Psoas muscle (tissue), 8 donors: ENCODE data around the gene B4GALNT2. TPM values are rescaled to one million over a fixed set of nuclear protein-coding genes. Genes with fewer than 3 reads are reported as not detected.

Experiments used
- ATAC-seq, 4 donors: fragments of 200-7000 bp; cut with Tn5 transposase; one replicate each; pipeline ENCODE4 v1.9.1; 2020; ENCODE audit warnings: moderate library complexity in 3 of 4, mild to moderate bottlenecking in 2 of 4
- DNase-seq, 2 donors: peaks; one replicate each; pipeline ENCODE4 v3.0.0-alpha.2; 2020
- H3K27ac ChIP-seq: fragments of 200-600 bp; one replicate; pipeline ENCODE4 v1.8.0; 2022
- H3K27me3 ChIP-seq, 3 donors: fragments of 200-600 bp in 1 of 3; one replicate each; pipeline versions ENCODE4 v1.6.1 to v1.8.0; 2013 to 2022; ENCODE audit warnings: low read length in 2 of 3, mild to moderate bottlenecking in 2 of 3, moderate library complexity in 1 of 3; ENCODE audit not compliant: insufficient read depth in 3 of 3
- H3K36me3 ChIP-seq, 2 donors: fragments of 200-600 bp in 1 of 2; one replicate each; pipeline versions ENCODE4 v1.6.1 to v1.8.0; 2013 to 2022; ENCODE audit warnings: low read depth in 1 of 2, mild to moderate bottlenecking in 1 of 2, moderate library complexity in 1 of 2; ENCODE audit not compliant: insufficient read depth in 1 of 2
- H3K4me1 ChIP-seq: fragments of 200-600 bp; one replicate; pipeline ENCODE4 v1.8.0; 2022
- H3K4me3 ChIP-seq: fragments of 200-600 bp; one replicate; pipeline ENCODE4 v1.8.0; 2022; ENCODE audit warnings: mild to moderate bottlenecking
- H3K9me3 ChIP-seq: fragments of 200-600 bp; one replicate; pipeline ENCODE4 v1.8.0; 2022
- WGBS, 3 donors: extraction: QIAGEN DNeasy Blood & Tissue Kit; methylation state at CpG; one replicate each; pipeline versions ENCODE4 v1.1.6 to v1.1.7; 2013; 5-methylcytosine and 5-hydroxymethylcytosine counted together
- intact Hi-C, 2 donors: fragments of 100-400 bp; cut with DNase I; formaldehyde crosslinking; loops; one replicate each; pipeline versions ENCODE4 v1.11.0 to v1.14.2; 2022
- polyA plus RNA-seq, 3 donors: library from polyadenylated mRNA; stranded (reverse); fragments of 200-250 nt; gene quantifications; one replicate each; pipeline ENCODE4 v1.2.3, GENCODE V29; 2013
- total RNA-seq, 4 donors: library from RNA; stranded (reverse); fragmentation: NEBNext Ultra II Directional in 2 of 4; extraction: Animal tissue kit (Norgen Biotek cat#: 25700) in 2 of 4; gene quantifications; one replicate each; pipeline versions ENCODE4 v1.2.1 to v1.2.4, GENCODE V29; 2021 to 2023
- TF ChIP-seq, protein P1 (sequence below): fragments of 200-600 bp; IDR thresholded peaks from one replicate; pipeline ENCODE4 v1.8.0; 2022; ENCODE audit warnings: antibody characterized with exemption
- donor health status: healthy with polysubstance abuse.
- donor health status: DM: no; HTN: no; CAD: no; lungs with moderate emphysema.
- donor health status: Bipolar disorder and iron deficiency.
- donor health status: healthy.
- donor health status: DM: yes; HTN: yes; CAD: no.
- donor health status: DM: no; HTN: no; CAD: no.
- donor health status: DM: no; HTN: no; CAD: no.
- donor health status: DM: yes; HTN: yes; CAD: no.

Gene B4GALNT2
- total and polyA plus RNA-seq, 7 donors = under 0.01 to 0.04 TPM; not detected in 5

DNA sequence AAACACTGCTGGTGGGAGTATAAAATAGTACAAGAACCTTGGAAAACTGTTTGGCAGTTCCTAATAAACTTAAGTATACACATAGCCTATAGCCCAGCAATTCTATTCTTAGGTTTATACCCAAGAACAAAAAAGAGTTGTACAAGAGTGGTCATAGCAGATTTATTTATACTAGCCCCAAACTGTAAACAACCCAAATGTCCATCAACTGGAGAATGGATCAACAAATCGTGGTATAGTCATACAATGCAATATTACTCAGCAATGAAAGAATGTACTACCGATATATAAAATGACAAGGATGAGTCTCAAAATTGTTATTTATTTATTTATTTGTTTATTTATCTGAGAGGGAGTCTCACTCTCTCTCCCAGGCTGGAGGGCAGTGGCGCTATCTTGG is 54.7 kb downstream of the B4GALNT2 start:
- no peak for ATAC-seq
- Histone ChIP-seq H3K27ac (no peak overlapping the region), H3K4me1 (no peaks in the 10 kb centered on the region), H3K27me3 (no peaks in the 10 kb centered on the region), H3K36me3 (no peaks in the 10 kb centered on the region), H3K9me3 (no peaks in the 10 kb centered on the region), H3K4me3 (no peak overlapping the region)
- intact Hi-C loops = no loop called here
- WGBS, 3 donors = 94 to 97% (median 96%) methylated on average over 3 of the region's 3 CpGs
- no peak for DNase-seq
- TF ChIP-seq, protein P1, sequence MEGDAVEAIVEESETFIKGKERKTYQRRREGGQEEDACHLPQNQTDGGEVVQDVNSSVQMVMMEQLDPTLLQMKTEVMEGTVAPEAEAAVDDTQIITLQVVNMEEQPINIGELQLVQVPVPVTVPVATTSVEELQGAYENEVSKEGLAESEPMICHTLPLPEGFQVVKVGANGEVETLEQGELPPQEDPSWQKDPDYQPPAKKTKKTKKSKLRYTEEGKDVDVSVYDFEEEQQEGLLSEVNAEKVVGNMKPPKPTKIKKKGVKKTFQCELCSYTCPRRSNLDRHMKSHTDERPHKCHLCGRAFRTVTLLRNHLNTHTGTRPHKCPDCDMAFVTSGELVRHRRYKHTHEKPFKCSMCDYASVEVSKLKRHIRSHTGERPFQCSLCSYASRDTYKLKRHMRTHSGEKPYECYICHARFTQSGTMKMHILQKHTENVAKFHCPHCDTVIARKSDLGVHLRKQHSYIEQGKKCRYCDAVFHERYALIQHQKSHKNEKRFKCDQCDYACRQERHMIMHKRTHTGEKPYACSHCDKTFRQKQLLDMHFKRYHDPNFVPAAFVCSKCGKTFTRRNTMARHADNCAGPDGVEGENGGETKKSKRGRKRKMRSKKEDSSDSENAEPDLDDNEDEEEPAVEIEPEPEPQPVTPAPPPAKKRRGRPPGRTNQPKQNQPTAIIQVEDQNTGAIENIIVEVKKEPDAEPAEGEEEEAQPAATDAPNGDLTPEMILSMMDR = no peak

- TF ChIP-seq, protein P1 = no peak
- peak overlapping the region; percentile 95 for H3K27ac ChIP-seq
- WGBS, 3 donors = 42 to 53% (median 44%) methylated on average over 4 of the region's 4 CpGs
- H3K4me1 ChIP-seq = no peaks in the 10 kb centered on the region
- no peaks in the 10 kb centered on the region for H3K9me3 ChIP-seq
- no peak overlapping the region for H3K4me3 ChIP-seq
- no peaks in the 10 kb centered on the region for H3K36me3 ChIP-seq
- intact Hi-C loops = loop anchor here in 1 of 2 donors (5.0 kb wide), 1 partner anchor 36 kb away; no protein-coding TSS in a partner anchor
- ATAC-seq (no peak), DNase-seq (no peak)
- H3K27me3 ChIP-seq = no peaks in the 10 kb centered on the region
Observed at GRCh38 chr17:49190932-49191331, 58.4 kb downstream of the B4GALNT2 start.

DNA sequence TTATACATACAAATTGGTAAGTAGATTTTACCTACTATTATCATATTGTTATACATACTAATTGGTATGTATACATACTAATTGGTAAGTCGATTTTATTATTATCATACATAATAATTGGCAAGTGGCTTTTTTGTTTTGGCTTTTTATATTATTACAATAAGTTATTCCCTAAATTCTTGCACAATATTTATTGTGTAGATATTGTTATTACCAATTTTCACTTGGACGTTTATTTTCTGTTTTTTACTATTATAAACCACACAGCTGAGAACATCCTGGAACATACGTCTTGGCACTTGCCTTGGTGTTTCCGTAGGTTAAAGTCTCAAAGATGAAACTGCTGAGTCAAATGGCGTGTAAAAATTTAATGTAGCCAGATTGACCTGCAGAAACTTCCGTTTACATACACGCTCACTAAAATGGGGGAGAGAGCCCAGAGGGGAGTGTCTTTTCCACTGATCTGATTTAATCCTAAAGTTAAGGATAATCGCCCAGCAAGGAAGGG is 58.9 kb downstream of the B4GALNT2 start:
- 8 to 9% (median 8%) methylated on average over 8 of the region's 8 CpGs for WGBS, 3 donors
- intact Hi-C loops = loop anchor here in 1 of 2 donors (5.0 kb wide), 1 partner anchor 36 kb away; no protein-coding TSS in a partner anchor
- H3K4me1 ChIP-seq = no peaks in the 10 kb centered on the region
- DNase-seq (no peak), ATAC-seq (no peak)
- H3K4me3 ChIP-seq = peak overlapping the region; percentile 86
- no peaks in the 10 kb centered on the region for H3K9me3 ChIP-seq
- H3K36me3 ChIP-seq = no peaks in the 10 kb centered on the region
- TF ChIP-seq, protein P1 = no peak
- H3K27ac ChIP-seq = peak overlapping the region; percentile 95
- no peaks in the 10 kb centered on the region for H3K27me3 ChIP-seq

DNA sequence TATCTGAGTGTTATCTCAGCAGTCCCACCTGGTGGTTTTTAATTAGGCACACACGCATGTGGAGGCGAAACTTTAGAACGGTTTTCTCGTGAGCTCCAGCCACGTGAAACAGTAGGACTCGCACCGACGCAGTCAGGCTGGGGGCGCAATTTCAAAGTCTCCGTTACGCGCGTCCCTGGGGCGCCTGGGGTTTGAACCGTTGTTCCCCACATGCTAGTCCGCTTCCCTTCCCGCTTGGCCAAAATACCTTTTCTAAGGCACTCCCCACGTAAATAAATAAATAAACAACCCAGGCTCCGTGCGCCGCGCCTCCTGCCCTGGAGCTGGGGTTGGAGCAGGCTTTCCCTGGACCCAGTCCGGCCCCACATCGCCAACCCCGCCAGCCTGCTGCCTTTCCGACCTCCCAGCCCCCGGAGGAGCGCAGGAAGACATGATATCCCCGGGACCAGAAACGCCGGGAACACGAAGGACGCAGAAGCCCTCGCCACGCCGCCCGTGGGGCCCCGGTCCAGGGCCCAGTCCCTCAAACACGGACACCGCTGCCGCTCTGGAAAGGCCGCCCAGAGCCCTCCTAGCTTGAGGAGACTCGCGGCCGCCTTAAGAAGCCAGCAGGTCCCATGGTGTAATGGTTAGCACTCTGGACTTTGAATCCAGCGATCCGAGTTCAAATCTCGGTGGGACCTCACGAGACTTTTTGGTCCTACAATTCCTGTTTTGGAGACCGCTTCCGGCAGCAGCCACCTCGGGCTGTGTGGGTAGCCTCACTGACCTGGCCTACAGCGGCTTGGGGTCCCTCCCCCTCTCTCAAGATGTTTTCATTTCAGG is 59.6 kb downstream of the B4GALNT2 start:
- TF ChIP-seq, protein P1 = no peak
- 0 to 1% (median 0%) methylated on average over 49 to 53 of the region's 53 CpGs for WGBS, 3 donors
- ATAC-seq = peak; percentile 86 to 93 (median 87)
- H3K9me3 ChIP-seq = no peaks in the 10 kb centered on the region
- H3K27me3 ChIP-seq = no peaks in the 10 kb centered on the region
- H3K36me3 ChIP-seq = no peaks in the 10 kb centered on the region
- intact Hi-C loops = loop anchor here in 1 of 2 donors (5.0 kb wide), 1 partner anchor 35 kb away; no protein-coding TSS in a partner anchor
- H3K4me1 ChIP-seq = no peaks in the 10 kb centered on the region
- H3K27ac ChIP-seq = peak overlapping the region; percentile 95
- peak overlapping the region; percentile 86 for H3K4me3 ChIP-seq
- peak; percentile 88 to 95 for DNase-seq
